Fibroblast of the aortic adventitia (primary cell): ENCODE data around the gene EXOC4. TPM values are rescaled to one million over a fixed set of nuclear protein-coding genes. Genes with fewer than 3 reads are reported as not detected.

Experiments used
- DNase-seq: peaks from one replicate; pipeline ENCODE4 v3.0.0-alpha.2; 2010; ENCODE audit warnings: low read depth
- H3K4me3 ChIP-seq: 2 replicates; pipeline ENCODE4 v1.5.1; 2011; ENCODE audit warnings: low read depth, mild to moderate bottlenecking, control low read depth, low read length, moderate library complexity
- CTCF ChIP-seq: IDR thresholded peaks from 2 replicates; pipeline ENCODE4 v1.5.1; 2011; ENCODE audit warnings: mild to moderate bottlenecking, low read length, control low read depth, inconsistent platforms; ENCODE audit not compliant: insufficient read depth
- total RNA-seq: library from RNA; depleted of rRNA; stranded (reverse); fragments of >200 nt; gene quantifications from 2 replicates; pipeline ENCODE4 v1.2.3, GENCODE V29; 2012; ENCODE audit warnings: low replicate concordance

EXOC4 gene
- total RNA-seq, 1 donor, result 105 TPM

- no peak overlapping the region for H3K4me3 ChIP-seq
- no peak for TF ChIP-seq CTCF
- no peak for DNase-seq
These were observed 417.4 kb downstream of the EXOC4 start for GRCh38 chr7:133670250-133670649.

GRCh38 chr7:133672866-133673265, 420.0 kb downstream of the EXOC4 start:
- no peak overlapping the region for H3K4me3 ChIP-seq
- no peak for DNase-seq
- no peak for TF ChIP-seq CTCF

GRCh38 chr7:133674079-133674763, 421.3 kb downstream of the EXOC4 start:
- H3K4me3 ChIP-seq, result no peak overlapping the region
- no peak for DNase-seq
- TF ChIP-seq CTCF, result no peak

- no peak overlapping the region for H3K4me3 ChIP-seq
- TF ChIP-seq CTCF, result no peak
- no peak for DNase-seq
These were observed 422.8 kb downstream of the EXOC4 start for GRCh38 chr7:133675510-133676218.

GRCh38 chr7:133676805-133677370, 424.0 kb downstream of the EXOC4 start:
- DNase-seq, result peak; percentile 41
- TF ChIP-seq CTCF, result no peak
- H3K4me3 ChIP-seq, result no peak overlapping the region

GRCh38 chr7:133678137-133678814, 425.4 kb downstream of the EXOC4 start:
- H3K4me3 ChIP-seq, result no peak overlapping the region
- no peak for DNase-seq
- TF ChIP-seq CTCF, result no peak
